GM12801 (cell line): Measurements from ENCODE around the gene UBA7.

Experiments
- CTCF ChIP-seq: IDR thresholded peaks from one replicate; pipeline ENCODE4 v1.5.1; 2011; ENCODE audit warnings: control low read depth; ENCODE audit not compliant: insufficient read length; ENCODE audit errors: extremely low read depth

The UBA7 gene

GRCh38 chr3:49812916-49813496 is 747 bp downstream of the UBA7 start:
- no peak for TF ChIP-seq CTCF

GRCh38 chr3:49807431-49808114 is 6.2 kb downstream of the UBA7 start:
- no peak for TF ChIP-seq CTCF

GRCh38 chr3:49806850-49807249 is 6.9 kb downstream of the UBA7 start:
- TF ChIP-seq CTCF = no peak

- no peak for TF ChIP-seq CTCF
These were observed 7.7 kb downstream of the UBA7 start for GRCh38 chr3:49805897-49806701.

GRCh38 chr3:49805367-49805782 is 8.4 kb downstream of the UBA7 start:
- no peak for TF ChIP-seq CTCF

- TF ChIP-seq CTCF = no peak
These were observed 9.4 kb downstream of the UBA7 start for GRCh38 chr3:49804141-49805041.
